Adrenal gland (tissue), 12 donors: ENCODE data around the gene ITIH1. TPM values are rescaled to one million over a fixed set of nuclear protein-coding genes. Genes with fewer than 3 reads are reported as not detected.
A peak's percentile ranks its signal among the peaks of the same experiment; 100 is the strongest.

Experiments
- DNase-seq, 7 donors: peaks; one replicate each; pipeline ENCODE4 v3.0.0-alpha.2; 2019 to 2020
- H3K27ac ChIP-seq, 5 donors: fragments of 200-600 bp; sonication (generic) in 4 of 5; 1 replicate in 3 of 5; 2 replicates in 2 of 5; pipeline versions ENCODE4 v1.5.1 to v1.8.0; 2016 to 2020; ENCODE audit warnings: mild to moderate bottlenecking in 1 of 5
- H3K27me3 ChIP-seq: fragments of 200-600 bp; 2 replicates; pipeline ENCODE4 v1.8.0; 2021
- H3K36me3 ChIP-seq, 2 donors: fragments of 200-600 bp; replicated peaks in 1 of 2; 1 replicate in 1 of 2; 2 replicates in 1 of 2; pipeline versions ENCODE4 v1.5.1 to v1.8.0; 2018 to 2022
- H3K4me1 ChIP-seq, 2 donors: fragments of 200-600 bp; replicated peaks in 1 of 2; 1 replicate in 1 of 2; 2 replicates in 1 of 2; pipeline versions ENCODE4 v1.5.1 to v1.8.0; 2018 to 2021
- H3K4me3 ChIP-seq, 4 donors: fragments of 200-600 bp; sonication (generic) in 3 of 4; one replicate each; pipeline ENCODE4 v1.5.1; 2016 to 2018
- H3K9me3 ChIP-seq, 3 donors: fragments of 200-600 bp; sonication (generic) in 1 of 3; replicated peaks in 1 of 3; 1 replicate in 2 of 3; 2 replicates in 1 of 3; pipeline versions ENCODE4 v1.5.1 to v1.8.0; 2016 to 2021
- POLR2A ChIP-seq, 2 donors: fragments of 450-650 bp; IDR thresholded peaks; one replicate each; pipeline ENCODE4 v1.6.1; 2017; ENCODE audit warnings: antibody characterized with exemption in 2 of 2, mild to moderate bottlenecking in 2 of 2, moderate library complexity in 1 of 2
- WGBS, 4 donors: extraction: QIAGEN DNeasy Blood & Tissue Kit in 2 of 4; methylation state at CpG; one replicate each; pipeline versions ENCODE4 v1.1.5 to v1.1.7; 2013 to 2017; 5-methylcytosine and 5-hydroxymethylcytosine counted together
- intact Hi-C, 2 donors: fragments of 100-400 bp; cut with DNase I; formaldehyde crosslinking; loops; one replicate each; pipeline versions ENCODE4 v1.14.1 to v1.15.0; 2022 to 2023
- polyA plus RNA-seq, 3 donors: library from polyadenylated mRNA; stranded (reverse); fragments of 200-250 nt in 2 of 3; fragments of 350-450 nt in 1 of 3; fragmentation: Illumina TruSeq in 1 of 3; extraction: RNeasy Lipid Tissue Mini Kit (QIAGEN cat#74804) in 1 of 3; gene quantifications; one replicate each; pipeline ENCODE4 v1.2.3, GENCODE V29; 2013 to 2014
- total RNA-seq, 9 donors: library from RNA; depleted of rRNA in 4 of 9; stranded (reverse); fragments of >200 nt in 4 of 9; fragments of 120-200 nt in 1 of 9; fragmentation: NEBNext Ultra II Directional in 1 of 9; extraction: Animal tissue kit (Norgen Biotek cat#: 25700) in 1 of 9; gene quantifications; one replicate each; pipeline versions ENCODE4 v1.1.0 to v1.2.4, GENCODE V29; 2013 to 2023
- TF ChIP-seq, protein P1 (sequence below), 6 experiments: fragments of 450-650 bp in 4 of 6; fragments of 200-600 bp in 2 of 6; sonication (generic) in 1 of 6; IDR thresholded peaks; 1 replicate in 5 of 6; 2 replicates in 1 of 6; pipeline versions ENCODE4 v1.5.1 to v1.8.0; 2016 to 2021; ENCODE audit warnings: antibody characterized with exemption in 6 of 6, mild to moderate bottlenecking in 2 of 6, moderate library complexity in 1 of 6
- donor health status: healthy with polysubstance abuse.
- donor health status: Bipolar disorder and iron deficiency.
- donor health status: DM: yes; HTN: yes; CAD: no.
- donor health status: DM: no; HTN: no; CAD: no.
- donor health status: DM: no; HTN: no; CAD: no.
- donor health status: DM: yes; HTN: yes; CAD: no.

The ITIH1 gene
- total and polyA plus RNA-seq, 12 donors: 0.28 to 1.9 (median 0.50) TPM; not detected in 4

DNA sequence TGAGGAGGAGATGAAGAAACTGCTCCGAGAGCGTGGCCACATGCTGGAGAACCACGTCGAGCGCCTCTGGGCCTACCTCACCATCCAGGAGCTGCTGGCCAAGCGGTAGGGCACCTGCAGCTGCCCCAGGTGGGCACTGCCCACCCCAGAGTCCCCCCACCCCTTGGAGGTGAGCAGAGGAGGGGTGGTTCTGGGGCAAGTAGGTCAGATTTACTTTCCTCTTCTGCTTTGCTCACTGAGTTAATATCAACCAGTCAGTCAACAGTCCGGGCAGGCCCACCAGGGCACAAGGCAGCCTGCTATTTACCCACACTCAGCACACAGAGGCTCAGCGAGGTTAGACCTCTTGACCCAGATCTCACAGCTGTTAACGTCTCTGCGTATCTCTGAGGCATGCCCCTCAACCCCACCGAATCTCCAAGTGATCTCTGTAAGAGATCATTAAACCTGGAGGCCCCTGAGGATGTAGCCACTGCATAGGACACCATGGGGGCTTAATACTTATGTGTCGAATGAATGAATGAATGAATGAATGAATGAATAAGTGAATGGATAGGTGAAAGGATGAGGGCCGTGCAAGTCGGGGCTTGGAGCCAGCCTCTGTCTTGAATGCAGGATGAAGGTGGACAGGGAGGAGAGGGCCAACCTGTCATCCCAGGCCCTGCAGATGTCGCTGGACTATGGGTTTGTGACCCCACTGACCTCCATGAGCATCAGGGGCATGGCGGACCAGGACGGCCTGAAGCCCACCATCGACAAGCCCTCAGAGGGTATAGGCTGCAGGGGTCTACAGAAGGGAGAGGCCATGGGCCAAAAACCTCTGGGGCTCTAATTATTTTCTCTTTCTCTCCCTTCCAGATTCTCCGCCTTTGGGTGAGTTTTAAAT lies 9.2 kb downstream of the ITIH1 start:
- no peak for DNase-seq
- 85 to 88% (median 87%) methylated on average over 12 to 19 of the region's 19 CpGs for WGBS, 4 donors
- intact Hi-C loops: no loop called here

DNA sequence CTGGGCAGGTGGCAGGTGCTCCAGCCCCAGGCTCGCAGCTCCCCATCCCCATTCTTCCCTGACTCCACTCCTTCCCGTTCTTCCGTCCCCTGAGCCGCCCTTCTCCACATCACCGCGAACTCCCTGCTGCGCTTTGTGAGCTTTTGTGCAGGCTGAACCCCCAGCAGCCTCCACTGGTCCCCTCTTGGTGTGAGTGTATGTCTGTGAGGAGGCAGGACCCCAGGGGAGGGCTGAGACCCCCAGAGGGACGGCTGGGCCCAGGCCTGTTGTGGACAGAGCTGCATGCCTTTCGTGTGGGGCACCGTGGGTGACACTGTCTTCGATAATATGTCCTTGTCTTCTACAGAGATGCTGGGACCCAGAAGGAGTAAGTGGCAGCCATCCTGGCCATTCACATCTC lies 9.8 kb downstream of the ITIH1 start:
- DNase-seq: no peak
- Histone ChIP-seq H3K27ac (no peak overlapping the region), H3K27me3 (no peaks in the 10 kb centered on the region), H3K9me3 (no peaks in the 10 kb centered on the region), H3K4me1 (no peaks in the 10 kb centered on the region), H3K36me3 (no peaks in the 10 kb centered on the region), H3K4me3 (no peak overlapping the region)
- TF ChIP-seq, protein P1, sequence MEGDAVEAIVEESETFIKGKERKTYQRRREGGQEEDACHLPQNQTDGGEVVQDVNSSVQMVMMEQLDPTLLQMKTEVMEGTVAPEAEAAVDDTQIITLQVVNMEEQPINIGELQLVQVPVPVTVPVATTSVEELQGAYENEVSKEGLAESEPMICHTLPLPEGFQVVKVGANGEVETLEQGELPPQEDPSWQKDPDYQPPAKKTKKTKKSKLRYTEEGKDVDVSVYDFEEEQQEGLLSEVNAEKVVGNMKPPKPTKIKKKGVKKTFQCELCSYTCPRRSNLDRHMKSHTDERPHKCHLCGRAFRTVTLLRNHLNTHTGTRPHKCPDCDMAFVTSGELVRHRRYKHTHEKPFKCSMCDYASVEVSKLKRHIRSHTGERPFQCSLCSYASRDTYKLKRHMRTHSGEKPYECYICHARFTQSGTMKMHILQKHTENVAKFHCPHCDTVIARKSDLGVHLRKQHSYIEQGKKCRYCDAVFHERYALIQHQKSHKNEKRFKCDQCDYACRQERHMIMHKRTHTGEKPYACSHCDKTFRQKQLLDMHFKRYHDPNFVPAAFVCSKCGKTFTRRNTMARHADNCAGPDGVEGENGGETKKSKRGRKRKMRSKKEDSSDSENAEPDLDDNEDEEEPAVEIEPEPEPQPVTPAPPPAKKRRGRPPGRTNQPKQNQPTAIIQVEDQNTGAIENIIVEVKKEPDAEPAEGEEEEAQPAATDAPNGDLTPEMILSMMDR (IDR thresholded peaks at IDR 0.05): no peak
- no peak for TF ChIP-seq POLR2A (IDR thresholded peaks at IDR 0.05)
- 88 to 92% (median 89%) methylated on average over 9 to 11 of the region's 11 CpGs for WGBS, 4 donors
- intact Hi-C loops: no loop called here

More for the DNA sequence above, 9.2 kb downstream of the ITIH1 start:
- Histone ChIP-seq H3K27me3 (no peaks in the 10 kb centered on the region), H3K4me3 (no peak overlapping the region), H3K9me3 (no peaks in the 10 kb centered on the region), H3K4me1 (no peaks in the 10 kb centered on the region), H3K27ac (no peak overlapping the region), H3K36me3 (no peaks in the 10 kb centered on the region)
- TF ChIP-seq, protein P1 (IDR thresholded peaks at IDR 0.05): no peak
- TF ChIP-seq POLR2A (IDR thresholded peaks at IDR 0.05): no peak

DNA sequence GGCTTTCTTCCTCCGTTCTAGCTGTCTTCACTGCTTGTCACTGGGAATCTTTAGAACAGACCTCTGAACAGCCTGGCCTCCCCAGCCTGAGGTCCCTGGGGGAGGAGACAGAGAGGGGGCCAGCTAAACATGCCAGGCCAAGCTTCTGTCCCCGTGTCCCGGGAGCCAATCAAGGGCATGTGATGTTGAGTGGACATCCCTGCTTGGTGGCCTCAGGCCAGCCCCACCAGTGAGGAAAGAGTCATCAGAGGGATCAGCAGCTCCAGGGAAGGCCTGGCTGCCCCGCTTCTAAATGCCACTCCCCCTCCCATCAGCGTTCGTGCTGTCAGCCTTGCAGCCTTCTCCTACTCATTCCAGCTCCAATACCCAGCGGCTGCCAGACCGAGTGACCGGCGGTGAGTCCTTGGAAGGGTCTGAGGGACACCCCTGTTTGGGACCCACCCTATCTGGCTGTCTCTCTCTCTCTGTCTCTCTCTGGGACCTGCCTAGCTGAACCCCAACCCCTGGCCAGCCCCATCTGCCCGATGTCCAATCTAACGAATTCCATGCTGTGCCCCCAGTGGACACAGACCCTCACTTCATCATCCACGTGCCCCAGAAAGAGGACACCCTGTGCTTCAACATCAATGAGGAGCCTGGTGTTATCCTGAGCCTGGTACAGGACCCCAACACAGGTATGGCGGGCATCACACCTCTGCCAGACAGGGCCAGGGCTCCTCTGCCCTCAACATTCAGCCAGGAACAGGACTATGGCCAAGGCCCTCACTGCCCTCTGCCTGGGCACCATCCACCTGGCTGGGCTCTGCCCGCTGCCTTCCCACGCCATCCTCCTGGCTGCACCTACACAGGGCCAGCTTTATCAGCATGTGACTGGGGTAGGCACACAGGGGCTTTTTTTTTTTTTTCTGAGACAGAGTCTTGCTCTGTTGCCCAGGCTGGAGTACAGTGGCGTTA lies 10.6 kb downstream of the ITIH1 start:
- H3K27ac ChIP-seq: no peak overlapping the region
- intact Hi-C loops: no loop called here
- TF ChIP-seq POLR2A (IDR thresholded peaks at IDR 0.05): no peak
- TF ChIP-seq, protein P1 (IDR thresholded peaks at IDR 0.05): no peak
- peak in 6 of 7 donors; percentile 35 to 73 (median 56) for DNase-seq
- 34 to 78% (median 61%) methylated on average over 11 to 17 of the region's 17 CpGs for WGBS, 4 donors
- no peaks in the 10 kb centered on the region for H3K9me3 ChIP-seq
- H3K4me3 ChIP-seq: no peak overlapping the region
- H3K4me1 ChIP-seq: no peaks in the 10 kb centered on the region
- H3K36me3 ChIP-seq: no peaks in the 10 kb centered on the region
- no peaks in the 10 kb centered on the region for H3K27me3 ChIP-seq
